K562 (cell line): ENCODE data around the gene KCND2. TPM values are rescaled to one million over a fixed set of nuclear protein-coding genes. Genes with fewer than 3 reads are reported as not detected.

Experiments used
- BRD4 ChIP-seq: fragments of 200-600 bp; sonication (generic); IDR thresholded peaks from 2 replicates; pipeline ENCODE4 v1.6.1; 2017; ENCODE audit warnings: inconsistent platforms
- ELK1 ChIP-seq: sonication (generic); formaldehyde crosslinking; IDR thresholded peaks from 2 replicates; pipeline ENCODE4 v1.8.1; 2022; ENCODE audit warnings: missing genetic modification reagents
- HDAC3 ChIP-seq: fragments of 450-650 bp; IDR thresholded peaks from 2 replicates; pipeline ENCODE4 v1.6.1; 2018; ENCODE audit warnings: borderline replicate concordance, mild to moderate bottlenecking, moderate library complexity; ENCODE audit not compliant: partially characterized antibody
- POLR2B ChIP-seq: fragments of 450-650 bp; IDR thresholded peaks from 2 replicates; pipeline ENCODE4 v1.6.1; 2018; ENCODE audit warnings: low read depth; ENCODE audit not compliant: partially characterized antibody
- RREB1 ChIP-seq: fragments of 250-450 bp; sonication (Bioruptor Pico); IDR thresholded peaks from 2 replicates; pipeline ENCODE4 v1.4.0; 2020
- SRF ChIP-seq, 2 experiments: fragments of 250-450, 450-650 bp in 1 of 2; sonication (Bioruptor Pico) in 1 of 2; sonication (generic) in 1 of 2; formaldehyde crosslinking; IDR thresholded peaks; 2 replicates each; pipeline versions ENCODE4 v1.5.0 to v1.5.1; 2020 to 2022; ENCODE audit warnings: mild to moderate bottlenecking in 1 of 2, missing genetic modification reagents in 1 of 2
- ZNF57 ChIP-seq: fragments of 450-650 bp; formaldehyde crosslinking; IDR thresholded peaks from 2 replicates; pipeline ENCODE4 v1.4.0; 2020; ENCODE audit warnings: mild to moderate bottlenecking, moderate library complexity
- polyA plus RNA-seq, 8 experiments: library from polyadenylated mRNA; depleted of rRNA in 4 of 8; stranded (reverse) in 5 of 8; unstranded in 3 of 8; fragments of >200 nt; fragmentation: Nextera tagmentation in 2 of 8; fragmentation: Illumina TruSeq in 1 of 8; extraction: Ambion mirVana in 2 of 8; extraction: Trizol in 1 of 8; gene quantifications; 2 replicates each; pipeline versions ENCODE4 v1.2.1 to v1.2.3, GENCODE V29; 2011 to 2014; ENCODE audit warnings: inconsistent platforms in 1 of 8, missing spikeins in 1 of 8
- total RNA-seq, 7 experiments: library from RNA; depleted of rRNA in 6 of 7; stranded (reverse); fragments of >200 nt in 6 of 7; fragmentation: Illumina TruSeq in 2 of 7; extraction: Trizol in 2 of 7; gene quantifications; 2 replicates each; pipeline versions ENCODE4 v1.2.1 to v1.2.3, GENCODE V29; 2011 to 2021; ENCODE audit warnings: low replicate concordance in 1 of 7

KCND2 gene
- total and polyA plus RNA-seq, 9 of the 15 experiments (the other 6 are each of a cell fraction or from before 2014, with no cell fraction given) = 0.03 to 0.12 TPM; not detected in 7

DNA sequence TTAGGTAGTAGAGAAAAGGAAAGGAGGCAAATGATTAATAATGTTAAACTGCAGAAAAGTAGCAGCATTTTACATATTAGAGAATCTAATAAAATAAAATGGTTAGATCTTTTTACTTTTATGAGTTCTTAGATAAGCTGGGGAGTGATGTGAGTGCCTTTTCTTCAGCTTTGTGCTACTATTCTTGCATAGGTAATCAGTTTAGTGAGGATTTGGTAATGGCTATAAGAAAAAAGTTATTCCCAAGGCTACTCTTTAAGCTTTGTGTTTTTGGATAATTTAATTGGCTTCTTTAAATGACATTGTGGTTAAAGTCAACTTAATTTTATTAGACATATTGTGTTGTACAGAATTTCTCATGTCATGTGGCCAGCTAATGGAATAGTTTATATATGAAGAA is 3.7 kb downstream of the KCND2 start (continued):
- TF ChIP-seq RREB1 (CRISPR knock-in tag) (no peak), BRD4 (no peak), ELK1 (CRISPR knock-in tag) (no peak), ZNF57 (CRISPR knock-in tag) (no peak), SRF (CRISPR knock-in tag; IDR thresholded peaks at IDR 0.05) (no peak), HDAC3 (no peak), POLR2B (no peak)
